Vagina (tissue), 2 donors: ENCODE data around the gene MON1B. TPM values are rescaled to one million over a fixed set of nuclear protein-coding genes. Genes with fewer than 3 reads are reported as not detected.

Source experiments
- DNase-seq, 2 donors: peaks; one replicate each; pipeline ENCODE4 v3.0.0-alpha.2; 2017; ENCODE audit errors: extremely low spot score in 2 of 2
- H3K27ac ChIP-seq: fragments of 200-600 bp; sonication (generic); one replicate; pipeline ENCODE4 v1.5.1; 2019
- H3K27me3 ChIP-seq: fragments of 200-600 bp; sonication (generic); one replicate; pipeline ENCODE4 v1.5.1; 2019
- H3K36me3 ChIP-seq, 2 donors: fragments of 200-600 bp; sonication (generic); one replicate each; pipeline ENCODE4 v1.5.1; 2017 to 2019
- H3K4me1 ChIP-seq: fragments of 200-600 bp; sonication (generic); one replicate; pipeline ENCODE4 v1.5.1; 2019
- H3K4me3 ChIP-seq, 2 donors: fragments of 200-600 bp; sonication (generic); 1 replicate in 1 of 2; 2 replicates in 1 of 2; pipeline ENCODE4 v1.5.1; 2016 to 2019
- H3K9me3 ChIP-seq: fragments of 200-600 bp; sonication (generic); one replicate; pipeline ENCODE4 v1.5.1; 2019
- POLR2A ChIP-seq, 2 donors: fragments of 450-650 bp; IDR thresholded peaks; one replicate each; pipeline ENCODE4 v1.6.1; 2017; ENCODE audit warnings: antibody characterized with exemption in 2 of 2, mild to moderate bottlenecking in 2 of 2, moderate library complexity in 2 of 2
- POLR2AphosphoS5 ChIP-seq, 2 donors: sonication (generic); formaldehyde crosslinking; IDR thresholded peaks; one replicate each; pipeline ENCODE4 v1.9.0; 2017; ENCODE audit warnings: antibody characterized with exemption in 2 of 2, mild to moderate bottlenecking in 2 of 2, low read depth in 1 of 2; ENCODE audit not compliant: insufficient read depth in 1 of 2
- intact Hi-C: fragments of 100-400 bp; cut with DNase I; formaldehyde crosslinking; loops from one replicate; pipeline ENCODE4 v1.15.1; 2023
- total RNA-seq: library from RNA; depleted of rRNA; stranded (reverse); fragments of >200 nt; gene quantifications from one replicate; pipeline ENCODE4 v1.2.3, GENCODE V29; 2016
- TF ChIP-seq, protein P1 (sequence below), 3 experiments: fragments of 450-650 bp in 2 of 3; fragments of 200-600 bp in 1 of 3; sonication (generic) in 1 of 3; IDR thresholded peaks; one replicate each; pipeline ENCODE4 v1.5.1; 2017 to 2019; ENCODE audit warnings: antibody characterized with exemption in 3 of 3, mild to moderate bottlenecking in 2 of 3, moderate library complexity in 2 of 3

Gene MON1B
- total RNA-seq, 1 donor from 2014 or later, result 28.2 TPM

DNA sequence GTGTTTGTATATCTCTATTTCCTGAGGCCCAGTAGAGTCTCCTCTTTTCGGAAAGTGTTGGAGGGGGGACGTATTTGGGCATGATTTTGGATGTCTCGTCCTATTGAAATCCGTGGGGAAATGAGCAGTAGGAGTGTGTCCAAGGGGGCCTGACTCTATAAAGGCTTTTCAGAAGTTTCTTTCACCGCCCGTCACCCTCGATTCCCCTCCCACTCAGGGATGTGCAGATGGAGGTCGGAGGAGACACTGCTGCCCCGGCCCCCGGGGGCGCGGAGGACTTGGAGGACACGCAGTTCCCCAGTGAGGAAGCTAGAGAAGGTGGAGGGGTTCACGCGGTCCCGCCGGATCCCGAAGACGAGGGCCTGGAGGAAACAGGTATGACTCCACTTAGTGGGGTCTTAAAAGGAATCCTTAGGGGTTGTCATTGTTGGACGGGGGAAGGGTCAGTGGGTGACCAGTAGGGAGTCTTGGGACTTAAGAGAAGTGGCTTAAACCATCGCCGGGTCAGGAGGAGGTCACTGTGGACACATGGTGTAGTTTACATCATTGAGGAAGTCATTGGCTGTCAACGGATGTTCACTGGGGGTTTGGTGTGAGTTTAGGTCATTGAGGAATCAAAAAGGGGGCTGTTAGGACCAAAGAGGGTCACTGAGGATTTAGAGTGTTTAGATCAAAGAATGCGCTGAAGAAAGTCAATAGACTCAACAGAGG is 424 bp downstream of the MON1B start:
- Histone ChIP-seq H3K27me3 (no peaks in the 10 kb centered on the region), H3K9me3 (no peaks in the 10 kb centered on the region), H3K4me1 (peaks cover 17% of the 10 kb centered on the region), H3K4me3 (peak overlapping the region; percentile 77 to 90), H3K36me3 (peaks cover 0 to 32% of the 10 kb centered on the region in 2 donors), H3K27ac (peak overlapping the region; percentile 90)
- TF ChIP-seq POLR2AphosphoS5 (IDR thresholded peaks at IDR 0.05; ENCODE audit: insufficient read depth in 1 of 2, low read depth in 1 of 2), result no peak
- TF ChIP-seq POLR2A (IDR thresholded peaks at IDR 0.05), result no peak
- intact Hi-C loops, result no loop called here
- no peak for DNase-seq

DNA sequence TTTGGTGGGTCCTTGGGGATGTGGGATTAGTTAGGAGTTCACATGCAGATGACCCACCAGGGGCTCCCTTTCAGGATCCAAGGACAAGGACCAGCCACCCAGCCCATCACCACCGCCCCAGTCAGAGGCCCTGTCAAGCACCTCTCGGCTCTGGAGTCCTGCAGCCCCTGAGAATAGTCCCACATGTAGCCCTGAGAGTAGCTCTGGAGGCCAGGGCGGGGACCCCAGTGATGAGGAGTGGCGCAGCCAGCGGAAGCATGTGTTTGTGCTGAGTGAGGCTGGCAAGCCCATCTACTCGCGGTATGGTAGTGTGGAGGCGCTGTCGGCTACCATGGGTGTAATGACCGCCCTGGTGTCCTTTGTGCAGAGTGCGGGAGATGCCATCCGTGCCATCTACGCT is 2.4 kb downstream of the MON1B start:
- peaks cover 17% of the 10 kb centered on the region for H3K4me1 ChIP-seq
- H3K27me3 ChIP-seq, result no peaks in the 10 kb centered on the region
- no peaks in the 10 kb centered on the region for H3K9me3 ChIP-seq
- intact Hi-C loops, result no loop called here
- DNase-seq, result no peak
- H3K36me3 ChIP-seq, result peaks cover 0 to 49% of the 10 kb centered on the region in 2 donors
- H3K4me3 ChIP-seq, result no peak overlapping the region
- H3K27ac ChIP-seq, result no peak overlapping the region
- no peak for TF ChIP-seq POLR2A (IDR thresholded peaks at IDR 0.05)
- TF ChIP-seq, protein P1, sequence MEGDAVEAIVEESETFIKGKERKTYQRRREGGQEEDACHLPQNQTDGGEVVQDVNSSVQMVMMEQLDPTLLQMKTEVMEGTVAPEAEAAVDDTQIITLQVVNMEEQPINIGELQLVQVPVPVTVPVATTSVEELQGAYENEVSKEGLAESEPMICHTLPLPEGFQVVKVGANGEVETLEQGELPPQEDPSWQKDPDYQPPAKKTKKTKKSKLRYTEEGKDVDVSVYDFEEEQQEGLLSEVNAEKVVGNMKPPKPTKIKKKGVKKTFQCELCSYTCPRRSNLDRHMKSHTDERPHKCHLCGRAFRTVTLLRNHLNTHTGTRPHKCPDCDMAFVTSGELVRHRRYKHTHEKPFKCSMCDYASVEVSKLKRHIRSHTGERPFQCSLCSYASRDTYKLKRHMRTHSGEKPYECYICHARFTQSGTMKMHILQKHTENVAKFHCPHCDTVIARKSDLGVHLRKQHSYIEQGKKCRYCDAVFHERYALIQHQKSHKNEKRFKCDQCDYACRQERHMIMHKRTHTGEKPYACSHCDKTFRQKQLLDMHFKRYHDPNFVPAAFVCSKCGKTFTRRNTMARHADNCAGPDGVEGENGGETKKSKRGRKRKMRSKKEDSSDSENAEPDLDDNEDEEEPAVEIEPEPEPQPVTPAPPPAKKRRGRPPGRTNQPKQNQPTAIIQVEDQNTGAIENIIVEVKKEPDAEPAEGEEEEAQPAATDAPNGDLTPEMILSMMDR (IDR thresholded peaks at IDR 0.05), result no peak
- no peak for TF ChIP-seq POLR2AphosphoS5 (IDR thresholded peaks at IDR 0.05; ENCODE audit: insufficient read depth in 1 of 2, low read depth in 1 of 2)

DNA sequence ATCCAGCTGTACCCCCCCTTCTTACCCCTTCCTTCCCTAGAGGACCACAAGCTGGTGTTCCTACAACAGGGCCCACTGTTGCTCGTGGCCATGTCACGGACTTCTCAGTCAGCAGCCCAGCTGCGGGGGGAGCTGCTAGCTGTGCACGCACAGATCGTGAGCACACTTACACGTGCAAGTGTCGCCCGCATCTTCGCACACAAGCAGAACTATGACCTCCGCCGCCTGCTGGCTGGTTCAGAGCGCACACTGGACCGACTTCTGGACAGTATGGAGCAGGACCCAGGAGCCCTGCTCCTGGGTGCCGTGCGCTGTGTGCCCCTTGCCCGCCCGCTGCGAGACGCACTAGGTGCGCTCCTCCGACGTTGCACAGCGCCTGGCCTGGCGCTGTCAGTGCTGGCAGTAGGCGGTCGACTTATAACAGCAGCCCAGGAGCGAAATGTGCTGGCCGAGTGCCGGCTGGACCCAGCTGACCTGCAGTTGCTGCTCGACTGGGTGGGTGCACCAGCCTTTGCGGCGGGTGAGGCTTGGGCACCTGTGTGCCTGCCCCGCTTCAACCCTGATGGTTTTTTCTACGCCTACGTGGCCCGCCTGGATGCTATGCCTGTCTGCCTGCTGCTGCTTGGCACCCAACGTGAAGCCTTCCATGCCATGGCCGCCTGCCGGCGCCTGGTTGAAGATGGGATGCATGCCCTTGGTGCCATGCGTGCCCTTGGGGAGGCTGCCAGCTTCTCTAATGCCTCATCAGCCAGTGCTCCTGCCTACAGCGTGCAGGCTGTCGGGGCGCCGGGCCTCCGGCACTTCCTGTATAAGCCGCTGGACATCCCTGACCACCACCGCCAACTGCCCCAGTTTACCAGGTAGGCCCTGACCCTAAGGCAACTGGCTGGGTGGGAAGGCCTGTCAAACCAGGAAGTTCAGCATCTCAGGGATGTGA is 3.6 kb downstream of the MON1B start:
- H3K4me1 ChIP-seq, result peaks cover 17% of the 10 kb centered on the region
- no peaks in the 10 kb centered on the region for H3K27me3 ChIP-seq
- no peaks in the 10 kb centered on the region for H3K9me3 ChIP-seq
- H3K27ac ChIP-seq, result no peak overlapping the region
- H3K36me3 ChIP-seq, result peaks cover 0 to 60% of the 10 kb centered on the region in 2 donors
- intact Hi-C loops, result no loop called here
- TF ChIP-seq, protein P1 (IDR thresholded peaks at IDR 0.05), result no peak
- no peak for TF ChIP-seq POLR2AphosphoS5 (IDR thresholded peaks at IDR 0.05; ENCODE audit: insufficient read depth in 1 of 2, low read depth in 1 of 2)
- no peak for TF ChIP-seq POLR2A (IDR thresholded peaks at IDR 0.05)
- no peak overlapping the region for H3K4me3 ChIP-seq
- DNase-seq, result no peak

DNA sequence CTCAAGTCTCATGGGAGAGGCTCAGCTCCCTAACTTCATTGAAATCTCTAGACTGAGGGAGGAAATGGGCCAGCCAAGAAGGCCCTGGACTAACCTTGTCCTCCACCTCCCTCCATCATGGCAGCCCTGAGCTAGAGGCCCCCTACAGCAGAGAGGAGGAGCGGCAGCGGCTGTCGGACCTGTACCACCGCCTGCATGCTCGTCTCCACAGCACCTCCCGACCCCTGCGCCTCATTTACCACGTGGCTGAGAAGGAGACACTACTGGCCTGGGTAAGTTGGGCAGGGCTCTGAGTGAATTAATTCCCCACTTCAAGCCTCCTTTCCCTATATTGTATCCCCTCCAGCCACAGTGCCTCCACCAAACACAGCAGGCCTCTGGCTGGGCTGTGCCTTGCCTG is 4.4 kb downstream of the MON1B start:
- Histone ChIP-seq H3K9me3 (no peaks in the 10 kb centered on the region), H3K36me3 (peaks cover 0 to 60% of the 10 kb centered on the region in 2 donors), H3K4me3 (no peak overlapping the region), H3K27me3 (no peaks in the 10 kb centered on the region), H3K4me1 (peaks cover 17% of the 10 kb centered on the region), H3K27ac (no peak overlapping the region)
- no peak for DNase-seq
- TF ChIP-seq, protein P1 (IDR thresholded peaks at IDR 0.05), result no peak
- TF ChIP-seq POLR2AphosphoS5 (IDR thresholded peaks at IDR 0.05; ENCODE audit: insufficient read depth in 1 of 2, low read depth in 1 of 2) (no peak), POLR2A (IDR thresholded peaks at IDR 0.05) (no peak)
- intact Hi-C loops, result no loop called here

DNA sequence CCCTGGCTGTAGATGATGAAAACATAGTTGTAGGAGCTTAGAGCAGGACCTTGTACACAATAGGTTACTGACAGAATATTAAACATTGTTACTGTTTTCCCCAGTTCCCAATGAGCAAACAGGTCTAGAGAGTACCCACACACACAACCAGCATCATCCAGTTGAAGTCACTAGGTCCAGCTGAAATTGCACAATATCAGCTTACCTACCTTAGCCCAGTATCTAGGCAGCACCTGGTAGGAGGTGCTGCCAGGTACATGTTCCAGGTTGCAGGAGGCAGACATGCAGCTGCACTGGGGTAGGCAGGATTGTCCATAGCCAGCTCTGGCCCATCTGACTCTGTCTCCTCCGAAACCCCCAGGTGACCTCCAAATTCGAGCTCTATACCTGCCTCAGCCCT is 6.8 kb downstream of the MON1B start:
- intact Hi-C loops, result no loop called here
- Histone ChIP-seq H3K36me3 (peaks cover 0 to 64% of the 10 kb centered on the region in 2 donors), H3K9me3 (no peaks in the 10 kb centered on the region), H3K27ac (no peak overlapping the region), H3K4me3 (no peak overlapping the region), H3K27me3 (no peaks in the 10 kb centered on the region), H3K4me1 (peaks cover 3% of the 10 kb centered on the region)
- DNase-seq, result no peak
- TF ChIP-seq, protein P1 (IDR thresholded peaks at IDR 0.05), result no peak
- TF ChIP-seq POLR2AphosphoS5 (IDR thresholded peaks at IDR 0.05; ENCODE audit: insufficient read depth in 1 of 2, low read depth in 1 of 2) (no peak), POLR2A (IDR thresholded peaks at IDR 0.05) (no peak)
